Right atrium auricular region (tissue), 2 donors: ENCODE data around the gene TTLL9. TPM values are rescaled to one million over a fixed set of nuclear protein-coding genes. Genes with fewer than 3 reads are reported as not detected.

Source experiments
- DNase-seq: peaks from one replicate; pipeline ENCODE4 v3.0.0-alpha.2; 2019; ENCODE audit warnings: low spot score
- H3K27ac ChIP-seq, 2 donors: fragments of 200-600 bp; sonication (generic); 1 replicate in 1 of 2; 2 replicates in 1 of 2; pipeline ENCODE4 v1.5.1; 2016 to 2019
- H3K27me3 ChIP-seq, 2 donors: fragments of 200-600 bp; sonication (generic); one replicate each; pipeline versions ENCODE4 v1.5.1 to v1.6.0; 2017 to 2019
- H3K36me3 ChIP-seq: fragments of 200-600 bp; sonication (generic); one replicate; pipeline ENCODE4 v1.5.1; 2016
- H3K4me1 ChIP-seq, 2 donors: fragments of 200-600 bp; sonication (generic); one replicate each; pipeline versions ENCODE4 v1.5.1 to v1.6.0; 2017 to 2019
- H3K4me3 ChIP-seq, 2 donors: fragments of 200-600 bp; sonication (generic); 1 replicate in 1 of 2; 2 replicates in 1 of 2; pipeline ENCODE4 v1.5.1; 2017 to 2019; ENCODE audit warnings: mild to moderate bottlenecking in 1 of 2, moderate library complexity in 1 of 2
- H3K9me3 ChIP-seq, 2 donors: fragments of 200-600 bp; sonication (generic); one replicate each; pipeline ENCODE4 v1.5.1; 2019
- total RNA-seq, 2 donors: library from RNA; depleted of rRNA; stranded (reverse); fragments of >200 nt; gene quantifications; one replicate each; pipeline ENCODE4 v1.1.0, GENCODE V29; 2016
- TF ChIP-seq, protein P1 (sequence below), 2 donors: fragments of 200-600 bp; sonication (generic); IDR thresholded peaks; one replicate each; pipeline ENCODE4 v1.5.1; 2019; ENCODE audit warnings: antibody characterized with exemption in 2 of 2

TTLL9 gene
- total RNA-seq, 2 donors from 2014 or later = not detected

DNA sequence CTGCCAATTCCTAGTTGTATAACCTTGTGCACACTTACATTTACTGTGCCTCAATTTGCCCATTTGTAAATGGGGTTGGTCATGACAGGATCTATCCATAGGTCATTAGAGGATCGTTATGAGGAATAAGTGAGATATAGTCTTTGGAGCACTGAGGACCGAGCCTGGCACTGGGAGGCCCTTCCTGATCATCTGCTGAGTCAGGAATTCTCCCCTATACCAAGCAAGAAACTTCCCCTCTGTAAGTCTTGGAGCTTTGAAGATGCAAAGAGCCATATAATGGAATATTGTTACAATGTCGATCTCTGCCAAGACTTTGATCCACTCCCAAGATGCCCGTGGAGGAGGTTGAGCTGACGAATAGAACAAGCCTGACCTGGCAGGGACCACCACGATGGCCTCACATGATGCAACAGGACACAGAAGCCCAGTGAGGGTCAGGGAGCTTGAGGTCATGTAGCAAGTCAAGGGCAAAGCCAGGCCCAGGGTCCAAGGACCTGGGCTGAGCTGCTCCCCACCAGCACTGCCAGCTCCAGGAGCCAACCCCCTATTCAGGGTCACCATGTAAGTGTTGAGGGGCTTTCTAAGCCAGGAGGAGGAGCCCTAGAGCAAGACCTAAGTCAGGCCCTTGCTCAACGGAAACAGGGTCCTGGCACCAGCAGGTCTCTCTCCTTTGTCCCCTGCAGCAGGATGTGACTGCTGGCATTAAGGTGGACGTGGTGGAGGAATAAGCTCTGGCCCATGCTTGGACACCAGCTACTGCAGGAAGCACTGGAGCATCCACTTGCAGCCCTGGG lies 64.7 kb downstream of the TTLL9 start:
- H3K36me3 ChIP-seq = no peaks in the 10 kb centered on the region
- H3K27ac ChIP-seq = no peak overlapping the region
- TF ChIP-seq, protein P1, sequence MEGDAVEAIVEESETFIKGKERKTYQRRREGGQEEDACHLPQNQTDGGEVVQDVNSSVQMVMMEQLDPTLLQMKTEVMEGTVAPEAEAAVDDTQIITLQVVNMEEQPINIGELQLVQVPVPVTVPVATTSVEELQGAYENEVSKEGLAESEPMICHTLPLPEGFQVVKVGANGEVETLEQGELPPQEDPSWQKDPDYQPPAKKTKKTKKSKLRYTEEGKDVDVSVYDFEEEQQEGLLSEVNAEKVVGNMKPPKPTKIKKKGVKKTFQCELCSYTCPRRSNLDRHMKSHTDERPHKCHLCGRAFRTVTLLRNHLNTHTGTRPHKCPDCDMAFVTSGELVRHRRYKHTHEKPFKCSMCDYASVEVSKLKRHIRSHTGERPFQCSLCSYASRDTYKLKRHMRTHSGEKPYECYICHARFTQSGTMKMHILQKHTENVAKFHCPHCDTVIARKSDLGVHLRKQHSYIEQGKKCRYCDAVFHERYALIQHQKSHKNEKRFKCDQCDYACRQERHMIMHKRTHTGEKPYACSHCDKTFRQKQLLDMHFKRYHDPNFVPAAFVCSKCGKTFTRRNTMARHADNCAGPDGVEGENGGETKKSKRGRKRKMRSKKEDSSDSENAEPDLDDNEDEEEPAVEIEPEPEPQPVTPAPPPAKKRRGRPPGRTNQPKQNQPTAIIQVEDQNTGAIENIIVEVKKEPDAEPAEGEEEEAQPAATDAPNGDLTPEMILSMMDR (IDR thresholded peaks at IDR 0.05) = no peak
- no peak overlapping the region for H3K4me3 ChIP-seq
- no peaks in the 10 kb centered on the region for H3K27me3 ChIP-seq
- no peak for DNase-seq
- H3K9me3 ChIP-seq = no peaks in the 10 kb centered on the region
- no peaks in the 10 kb centered on the region for H3K4me1 ChIP-seq

- no peak for DNase-seq
- Histone ChIP-seq H3K36me3 (no peaks in the 10 kb centered on the region), H3K27ac (no peak overlapping the region), H3K4me1 (no peaks in the 10 kb centered on the region), H3K4me3 (no peak overlapping the region), H3K27me3 (no peaks in the 10 kb centered on the region), H3K9me3 (no peaks in the 10 kb centered on the region)
- TF ChIP-seq, protein P1 (IDR thresholded peaks at IDR 0.05) = no peak
These were observed 66.0 kb downstream of the TTLL9 start for GRCh38 chr20:31936420-31936819.

- H3K27ac ChIP-seq = no peak overlapping the region
- no peak overlapping the region for H3K4me3 ChIP-seq
- no peaks in the 10 kb centered on the region for H3K27me3 ChIP-seq
- no peaks in the 10 kb centered on the region for H3K36me3 ChIP-seq
- H3K9me3 ChIP-seq = no peaks in the 10 kb centered on the region
- H3K4me1 ChIP-seq = peaks cover 0 to 6% of the 10 kb centered on the region in 2 donors
- TF ChIP-seq, protein P1 (IDR thresholded peaks at IDR 0.05) = no peak
- no peak for DNase-seq
These were observed 67.4 kb downstream of the TTLL9 start for GRCh38 chr20:31937820-31938219.

DNA sequence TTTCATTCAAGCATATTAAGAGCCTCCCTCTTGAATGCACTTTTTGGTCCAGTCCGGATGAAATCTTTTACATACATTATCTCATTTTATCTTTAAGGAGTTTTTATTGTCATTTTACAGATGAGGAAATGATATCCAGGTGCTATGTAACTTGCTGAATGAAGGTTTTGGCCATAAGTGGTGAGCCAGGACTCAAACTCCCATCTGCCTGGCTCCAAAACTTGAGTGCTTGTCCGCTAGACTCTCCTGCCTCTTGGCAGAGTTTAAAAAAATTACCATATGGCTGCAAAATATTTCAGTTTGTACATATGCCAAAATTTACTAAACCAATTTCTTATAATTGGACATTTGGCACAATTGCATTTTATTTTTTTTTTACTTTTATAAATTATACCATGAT lies 69.2 kb downstream of the TTLL9 start:
- DNase-seq = no peak
- H3K27ac ChIP-seq = no peak overlapping the region
- H3K27me3 ChIP-seq = no peaks in the 10 kb centered on the region
- no peaks in the 10 kb centered on the region for H3K9me3 ChIP-seq
- peaks cover 0 to 14% of the 10 kb centered on the region in 2 donors for H3K4me1 ChIP-seq
- no peak overlapping the region for H3K4me3 ChIP-seq
- TF ChIP-seq, protein P1 (IDR thresholded peaks at IDR 0.05) = no peak
- peaks cover 2% of the 10 kb centered on the region for H3K36me3 ChIP-seq

DNA sequence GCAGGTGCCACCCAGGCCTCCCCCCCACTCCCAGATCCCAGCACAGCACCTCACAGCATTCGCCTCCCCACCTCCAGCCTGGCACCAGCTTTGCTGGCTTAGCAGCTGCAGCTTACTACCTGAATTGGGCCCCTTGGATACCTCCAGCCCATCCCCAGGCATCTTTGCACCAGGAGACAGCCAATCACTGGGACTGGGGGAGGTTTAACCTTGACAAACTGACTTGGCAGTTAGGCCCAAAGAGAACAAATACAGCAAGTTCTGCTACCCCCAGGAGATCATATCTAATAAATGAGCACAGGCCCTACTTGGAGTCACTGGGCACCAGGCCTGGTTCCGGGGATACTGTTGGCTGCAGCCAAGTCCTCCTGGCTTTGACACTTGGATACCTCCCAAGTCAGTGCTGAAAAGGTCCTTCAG lies 72.6 kb downstream of the TTLL9 start:
- Histone ChIP-seq H3K4me1 (peaks cover 0 to 14% of the 10 kb centered on the region in 2 donors), H3K36me3 (peaks cover 36% of the 10 kb centered on the region), H3K4me3 (no peak overlapping the region), H3K27me3 (no peaks in the 10 kb centered on the region), H3K27ac (no peak overlapping the region), H3K9me3 (peaks cover 0 to 2% of the 10 kb centered on the region in 2 donors)
- no peak for DNase-seq
- TF ChIP-seq, protein P1 (IDR thresholded peaks at IDR 0.05) = no peak
